ENCODE data around the gene CLK2. TPM values are rescaled to one million over a fixed set of nuclear protein-coding genes. Genes with fewer than 3 reads are reported as not detected.

Gene CLK2
- total and polyA plus RNA-seq, 2 of the 8 experiments (the other 6 are each of a cell fraction or from before 2014, with no cell fraction given) = 62.2 to 76.0 TPM

GRCh38 chr1:155247667-155248553, 25.4 kb downstream of the CLK2 start:
- H4K91ac ChIP-seq (replicated peaks; ENCODE audit: insufficient read length, low read length) = no peak overlapping the region
- H3K4ac ChIP-seq (replicated peaks; ENCODE audit: insufficient read length, low read depth, low read length) = no peak overlapping the region
- no peak overlapping the region; the same call in 1 of the 2 replicates for H4K8ac ChIP-seq (ENCODE audit: extremely low read depth, insufficient read depth, low read length)
- CTCF ChIA-PET (ENCODE audit: partially characterized antibody) = interaction anchor here (0.6 to 15.2 kb wide), 17 partner anchors 7 to 858 kb away, joined by 3 to 227 read pairs (median 3); partner anchors contain the start of genes FDPS and RUSC1
- H3K18ac ChIP-seq (ENCODE audit: extremely low read depth, low read length) = no peak overlapping the region
- H3K9ac ChIP-seq (replicated peaks in 1 of 4; ENCODE audit: extremely low read depth in 1 of 4, low read depth in 3 of 4, low read length in 3 of 4) = no peak overlapping the region
- H3K36me3 ChIP-seq (ENCODE audit: control insufficient read depth in 2 of 4, insufficient read depth in 4 of 4, low read length in 3 of 4) = peaks cover 0 to 9% (median 2%) of the 10 kb centered on the region in 4 experiments; a peak in 2 of 8 replicates
- no peak overlapping the region for H3K56ac ChIP-seq (replicated peaks; ENCODE audit: insufficient read length, low read depth, low read length)
- no peak overlapping the region for H3K14ac ChIP-seq (ENCODE audit: insufficient read length)
- H3K23me2 ChIP-seq (ENCODE audit: low read depth, low read length) = peaks cover 5% of the 10 kb centered on the region; the same call in 1 of the 2 replicates
- H3K79me2 ChIP-seq (ENCODE audit: control insufficient read depth in 1 of 2, insufficient read depth in 2 of 2, low read length in 2 of 2) = no peaks in the 10 kb centered on the region
- FAIRE-seq = no peak
- no peak overlapping the region for H2BK5ac ChIP-seq (ENCODE audit: low read depth, low read length)
- H4K5ac ChIP-seq (ENCODE audit: insufficient read length, low read depth, low read length) = no peak overlapping the region
- no peak overlapping the region for H3K4me3 ChIP-seq (ENCODE audit: extremely low read depth in 1 of 4, insufficient read depth in 2 of 4, low read depth in 3 of 4, low read length in 4 of 4)
- no peak overlapping the region for H3K4me2 ChIP-seq (ENCODE audit: insufficient read depth in 1 of 2, low read depth in 2 of 2, low read length in 2 of 2)
- H3K27me3 ChIP-seq (replicated peaks in 1 of 4; ENCODE audit: control insufficient read depth in 3 of 4, extremely low read depth in 1 of 4, insufficient read depth in 3 of 4, low read length in 3 of 4) = peaks cover 0 to 14% (median 4%) of the 10 kb centered on the region in 4 experiments; a peak in 2 of 7 replicates
- 95% methylated on average over 18 of the region's 26 CpGs; no CpG with 5 or more reads in 1 of the 2 experiments for WGBS, 2 experiments (ENCODE audit: extremely low coverage in 1 of 2, insufficient coverage in 1 of 2, insufficient read length in 1 of 2, insufficient replicate concordance in 2 of 2, low coverage in 1 of 2, low lambda C conversion rate in 2 of 2, missing lambda C conversion rate in 1 of 2)
- H4K20me1 ChIP-seq (replicated peaks in 1 of 2; ENCODE audit: control insufficient read depth in 1 of 2, insufficient read depth in 2 of 2, low read length in 2 of 2) = peaks cover 0 to 5% of the 10 kb centered on the region in 2 experiments
- no peak overlapping the region for H2AFZ ChIP-seq (ENCODE audit: low read length)
- H2BK12ac ChIP-seq (ENCODE audit: low read depth, low read length) = no peak overlapping the region
- H2BK20ac ChIP-seq (ENCODE audit: low read length) = no peak overlapping the region
- no peak overlapping the region for H2BK120ac ChIP-seq (replicated peaks; ENCODE audit: low read depth, low read length)
- no peak for DNase-seq (ENCODE audit: low read depth in 1 of 2, low spot score in 2 of 2)
- no peaks in the 10 kb centered on the region for H3K9me3 ChIP-seq (ENCODE audit: insufficient read depth in 2 of 2, low read depth in 1 of 2, low read length in 1 of 2)
- POLR2A ChIA-PET (ENCODE audit: partially characterized antibody) = interaction anchor here (0.9 to 7.1 kb wide), 9 partner anchors 13 to 54 kb away, joined by 3 to 48 read pairs (median 4); partner anchors contain the start of genes CLK2, MTX1 and SCAMP3
- TF ChIP-seq CEBPB (IDR thresholded peaks at IDR 0.05; ENCODE audit: low read depth, low read length) (no peak), MAFK (IDR thresholded peaks at IDR 0.05; ENCODE audit: low read depth, low read length) (no peak), KDM4A (IDR thresholded peaks at IDR 0.05; ENCODE audit: low read depth, low read length, severe bottlenecking) (no peak), CTCF (IDR thresholded peaks at IDR 0.05; ENCODE audit: control extremely low read depth in 1 of 3, insufficient read depth in 1 of 3, low read depth in 1 of 3, low read length in 3 of 3) (no peak)
- peaks cover 0 to 5% (median 2%) of the 10 kb centered on the region in 4 experiments; a peak in 3 of 7 replicates for H3K4me1 ChIP-seq (replicated peaks in 1 of 4; ENCODE audit: control insufficient read depth in 3 of 4, insufficient read depth in 4 of 4, low read length in 3 of 4)
- H3K27ac ChIP-seq (ENCODE audit: low read depth, low read length) = no peak overlapping the region
- H2AK5ac ChIP-seq (ENCODE audit: low read depth, low read length) = no peak overlapping the region
- no peak overlapping the region for H2BK15ac ChIP-seq (ENCODE audit: low read length)
- no peaks in the 10 kb centered on the region for H3K79me1 ChIP-seq (ENCODE audit: low read depth, low read length)
- no peak overlapping the region for H3K23ac ChIP-seq (ENCODE audit: insufficient read length)

Measured in H1 (cell line).